Mucosa of rectum (tissue), 2 donors: Measurements from ENCODE around the gene L1CAM.

Experiments
- H3K27ac ChIP-seq, 2 donors: one replicate each; pipeline ENCODE4 v1.7.0; 2013; ENCODE audit warnings: inconsistent platforms in 2 of 2, low read depth in 2 of 2, low read length in 2 of 2
- H3K27me3 ChIP-seq, 2 donors: one replicate each; pipeline ENCODE4 v1.7.0; 2013; ENCODE audit warnings: low read length in 2 of 2; ENCODE audit not compliant: control insufficient read depth in 2 of 2, insufficient read depth in 2 of 2
- H3K36me3 ChIP-seq, 2 donors: one replicate each; pipeline ENCODE4 v1.7.0; 2013; ENCODE audit warnings: low read length in 2 of 2; ENCODE audit not compliant: control insufficient read depth in 2 of 2, insufficient read depth in 2 of 2
- H3K4me1 ChIP-seq, 2 donors: one replicate each; pipeline ENCODE4 v1.7.0; 2013; ENCODE audit warnings: low read length in 2 of 2, mild to moderate bottlenecking in 1 of 2; ENCODE audit not compliant: control insufficient read depth in 2 of 2, insufficient read depth in 2 of 2
- H3K4me3 ChIP-seq, 2 donors: one replicate each; pipeline ENCODE4 v1.7.0; 2013; ENCODE audit warnings: low read length in 2 of 2
- H3K9ac ChIP-seq, 2 donors: one replicate each; pipeline ENCODE4 v1.7.0; 2013; ENCODE audit warnings: low read length in 2 of 2, low read depth in 1 of 2, mild to moderate bottlenecking in 1 of 2
- H3K9me3 ChIP-seq, 2 donors: one replicate each; pipeline ENCODE4 v1.7.0; 2013; ENCODE audit warnings: low read length in 2 of 2; ENCODE audit not compliant: control insufficient read depth in 2 of 2
- donor health status: healthy.
- donor health status: Normal muscosa, but diverticular disease.

The L1CAM gene

DNA sequence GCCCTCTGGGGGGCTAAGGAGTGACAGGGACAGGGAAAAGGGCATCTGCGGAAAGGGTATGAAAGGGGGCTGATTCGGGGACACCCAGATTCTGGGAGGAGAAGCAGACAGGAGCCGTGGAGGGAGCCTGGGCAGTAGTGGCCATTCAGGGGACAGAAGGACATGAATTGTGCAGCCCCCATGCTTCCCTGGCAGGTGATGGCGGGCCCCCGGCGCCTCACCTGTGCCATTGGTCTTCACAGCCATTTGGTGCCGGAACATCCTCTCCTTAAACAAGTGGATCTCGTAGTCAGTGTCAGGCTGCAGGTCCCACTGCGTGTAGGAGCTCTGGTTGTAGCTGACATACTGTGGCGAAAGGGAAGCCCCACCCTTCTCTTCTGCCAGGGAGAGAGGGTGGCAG, 21.9 kb downstream of the L1CAM start:
- Histone ChIP-seq H3K27me3 (peaks cover 5 to 11% of the 10 kb centered on the region in 2 donors), H3K4me1 (no peaks in the 10 kb centered on the region), H3K4me3 (no peak overlapping the region), H3K9ac (no peak overlapping the region), H3K27ac (no peak overlapping the region), H3K9me3 (no peaks in the 10 kb centered on the region), H3K36me3 (no peaks in the 10 kb centered on the region)

DNA sequence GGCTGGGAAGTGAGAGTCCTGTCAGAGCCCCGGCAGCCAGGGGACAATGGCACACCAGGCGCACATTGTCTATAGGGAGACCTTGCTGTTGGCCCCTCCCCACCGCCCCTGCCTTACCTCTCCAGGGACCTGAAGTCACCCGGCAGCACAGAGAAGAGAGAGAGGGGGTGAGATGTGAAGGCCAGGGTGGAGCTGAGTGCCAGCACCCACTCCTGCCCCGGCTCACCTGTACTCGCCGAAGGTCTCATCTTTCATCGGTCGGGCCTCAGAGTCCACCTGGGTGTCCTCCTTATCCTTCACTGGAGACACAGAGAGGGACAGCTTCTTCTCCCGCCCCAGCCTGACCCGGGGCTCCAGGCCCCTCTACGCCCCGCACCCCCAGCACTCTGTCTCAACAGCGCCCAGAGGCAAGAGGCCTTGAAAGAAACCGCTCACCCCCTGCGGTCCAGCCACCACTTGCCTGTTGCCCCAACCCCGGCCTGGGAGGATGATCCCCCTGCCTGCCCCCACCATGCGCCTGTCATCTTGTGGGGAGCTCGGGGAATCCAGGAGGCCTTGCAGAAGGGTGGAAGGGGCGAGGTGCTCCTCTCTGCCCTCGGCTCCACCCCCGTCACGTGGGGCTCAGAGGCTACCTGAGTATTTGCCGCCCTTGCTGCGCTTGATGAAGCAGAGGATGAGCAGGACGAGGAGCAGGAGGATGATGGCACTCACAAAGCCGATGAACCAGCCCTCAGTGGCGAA, 22.6 kb downstream of the L1CAM start:
- H3K36me3 ChIP-seq = no peaks in the 10 kb centered on the region
- H3K27ac ChIP-seq = no peak overlapping the region
- H3K9ac ChIP-seq = no peak overlapping the region
- H3K27me3 ChIP-seq = peaks cover 7 to 11% of the 10 kb centered on the region in 2 donors
- H3K4me3 ChIP-seq = no peak overlapping the region
- no peaks in the 10 kb centered on the region for H3K4me1 ChIP-seq
- H3K9me3 ChIP-seq = no peaks in the 10 kb centered on the region

DNA sequence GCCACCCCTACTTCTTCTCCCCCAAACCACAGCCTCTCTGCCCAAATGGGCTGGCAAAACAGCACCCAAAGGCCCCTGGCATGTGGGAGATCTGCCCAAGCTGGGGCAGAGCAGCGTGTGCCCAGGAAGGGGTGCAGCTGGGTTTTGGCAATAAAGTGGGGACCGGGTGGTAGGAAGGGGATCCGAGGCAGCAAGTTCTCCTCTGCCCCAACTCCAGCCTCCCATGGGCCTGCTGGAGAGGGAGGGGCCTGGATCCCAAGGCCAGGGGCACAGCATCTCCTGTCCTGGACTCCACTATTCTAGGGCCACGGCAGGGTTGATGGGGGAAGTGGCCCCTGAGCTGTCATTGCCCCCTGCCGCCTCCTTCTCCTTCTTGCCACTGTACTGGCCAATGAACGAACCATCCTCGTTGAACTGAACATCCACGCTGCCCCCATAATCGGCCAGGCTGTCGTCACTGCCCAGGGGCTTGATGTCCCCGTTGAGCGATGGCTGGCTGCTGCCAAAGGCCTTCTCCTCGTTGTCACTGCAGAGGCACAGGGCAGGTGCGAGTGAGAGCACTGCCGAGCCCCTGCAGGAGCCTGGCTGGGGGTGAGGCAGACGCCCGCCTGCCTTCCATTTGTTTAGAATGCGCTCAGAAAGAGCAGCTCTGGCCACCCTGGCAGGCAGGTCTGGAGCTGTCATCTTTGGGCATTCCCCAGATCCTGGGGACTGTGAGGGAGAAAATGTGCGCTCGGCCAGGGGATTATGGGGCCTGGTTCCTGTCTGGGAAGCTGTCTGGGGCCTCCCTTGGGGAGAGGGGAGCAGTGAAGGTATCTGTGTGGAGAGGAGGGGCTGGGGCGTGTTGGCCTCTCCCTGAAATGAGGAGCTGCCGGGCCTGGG, 23.4 kb downstream of the L1CAM start:
- no peak overlapping the region for H3K4me3 ChIP-seq
- H3K27me3 ChIP-seq = peaks cover 11 to 12% of the 10 kb centered on the region in 2 donors
- no peaks in the 10 kb centered on the region for H3K4me1 ChIP-seq
- no peak overlapping the region for H3K27ac ChIP-seq
- H3K36me3 ChIP-seq = no peaks in the 10 kb centered on the region
- no peak overlapping the region for H3K9ac ChIP-seq
- no peaks in the 10 kb centered on the region for H3K9me3 ChIP-seq

DNA sequence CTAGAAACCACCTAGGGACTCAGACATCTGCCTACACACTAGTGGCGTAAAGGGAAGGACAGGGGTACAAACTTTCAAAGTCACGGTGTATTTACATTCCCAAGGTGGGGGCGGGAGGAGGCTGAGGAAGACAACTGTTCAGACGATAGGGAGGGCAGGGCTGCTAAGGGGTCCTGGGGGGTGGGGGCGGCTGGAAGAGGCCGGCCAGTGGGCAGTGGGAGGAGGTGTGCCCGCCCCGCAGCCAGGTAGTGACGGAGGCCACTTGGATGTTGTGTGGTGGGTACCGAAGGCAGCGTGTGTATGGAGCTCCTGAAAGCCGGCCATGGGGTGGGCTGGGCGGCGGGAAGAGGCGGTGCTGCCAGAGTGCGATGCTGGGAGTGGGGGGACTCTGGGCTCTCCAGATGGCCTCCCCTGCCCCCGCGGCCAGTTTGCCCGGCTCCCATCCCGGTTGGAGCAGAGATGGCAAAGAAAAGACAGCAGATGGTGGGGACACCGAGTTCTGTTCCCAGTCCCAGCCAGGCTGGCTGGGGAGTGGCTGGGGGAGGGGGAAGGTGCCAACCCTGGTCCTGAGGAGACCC, 24.2 kb downstream of the L1CAM start:
- Histone ChIP-seq H3K9me3 (no peaks in the 10 kb centered on the region), H3K36me3 (no peaks in the 10 kb centered on the region), H3K27ac (no peak overlapping the region), H3K27me3 (peaks cover 12% of the 10 kb centered on the region in 2 donors), H3K4me1 (no peaks in the 10 kb centered on the region), H3K9ac (no peak overlapping the region), H3K4me3 (no peak overlapping the region)

DNA sequence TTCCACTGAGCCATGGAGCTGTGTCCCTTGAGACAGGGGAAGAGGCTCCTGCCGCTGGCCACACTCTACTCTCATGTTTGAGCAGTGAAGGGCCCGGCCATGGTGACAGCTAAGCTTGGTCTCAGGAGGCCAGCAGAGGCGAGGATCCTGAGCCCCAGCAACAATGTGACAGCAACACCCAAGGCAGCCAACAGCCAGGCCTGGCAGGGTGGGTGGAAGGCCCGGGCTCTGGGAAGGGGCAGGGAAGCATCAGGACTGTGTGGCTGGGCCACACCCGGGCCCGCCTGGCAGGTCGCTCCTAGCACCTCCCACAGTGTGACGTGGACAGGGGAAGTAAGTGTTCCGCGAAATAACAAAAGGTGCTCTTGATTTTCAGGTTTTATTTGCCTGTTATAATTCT, 24.8 kb downstream of the L1CAM start:
- Histone ChIP-seq H3K27me3 (peaks cover 12 to 17% of the 10 kb centered on the region in 2 donors), H3K9ac (no peak overlapping the region), H3K4me1 (no peaks in the 10 kb centered on the region), H3K36me3 (no peaks in the 10 kb centered on the region), H3K27ac (no peak overlapping the region), H3K4me3 (no peak overlapping the region), H3K9me3 (no peaks in the 10 kb centered on the region)

DNA sequence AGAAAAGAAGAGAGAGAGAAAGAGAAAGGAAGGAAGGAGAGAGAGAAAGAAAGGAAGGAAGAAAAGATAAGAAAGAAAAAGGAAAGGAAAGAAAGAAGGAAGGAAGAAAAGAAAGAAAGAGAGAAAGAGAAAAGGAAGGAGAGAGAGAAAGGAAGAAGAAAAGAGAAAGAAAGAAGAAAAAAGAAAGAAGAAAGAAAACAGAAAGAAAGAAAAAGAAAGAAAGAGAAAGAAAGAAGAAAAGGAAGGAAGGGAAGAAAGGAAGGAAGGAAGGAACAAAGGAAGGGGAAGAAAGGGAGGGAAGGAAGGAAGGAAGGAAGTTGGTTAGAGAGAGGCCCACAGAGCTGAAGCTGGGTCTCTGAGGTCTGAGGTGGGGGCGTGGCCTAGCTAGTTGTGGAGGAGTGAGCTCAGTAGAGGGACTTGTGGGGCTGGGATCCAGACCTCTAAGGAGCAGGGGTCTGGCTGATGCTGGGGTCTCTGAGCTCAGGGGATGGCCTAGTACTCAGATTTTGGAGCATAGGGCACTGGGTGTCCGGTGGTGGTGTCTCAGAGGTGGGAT, 28.5 kb downstream of the L1CAM start:
- Histone ChIP-seq H3K27ac (no peak overlapping the region), H3K27me3 (peaks cover 12 to 32% of the 10 kb centered on the region in 2 donors), H3K9ac (no peak overlapping the region), H3K4me3 (no peak overlapping the region), H3K36me3 (no peaks in the 10 kb centered on the region), H3K4me1 (peaks cover 0 to 2% of the 10 kb centered on the region in 2 donors), H3K9me3 (no peaks in the 10 kb centered on the region)

DNA sequence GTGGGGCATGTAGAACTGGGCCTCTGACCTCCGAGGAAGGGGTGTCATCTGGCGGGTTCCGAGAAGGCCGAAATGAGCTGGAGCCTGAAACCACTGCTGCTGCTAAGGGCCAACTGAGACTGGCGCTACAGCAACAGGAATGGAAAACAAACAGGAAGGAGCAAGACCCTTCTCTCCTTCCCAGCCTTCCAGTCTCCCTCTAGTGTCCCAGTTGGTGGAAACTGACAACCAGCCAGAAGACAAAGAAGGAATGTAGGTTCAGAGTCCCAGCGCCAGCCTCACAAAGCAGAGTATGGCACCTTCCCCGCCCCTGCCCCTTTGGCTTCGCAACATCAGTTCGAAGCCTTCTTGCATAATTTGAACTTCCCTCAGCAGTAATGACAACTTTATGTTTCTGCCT, 31.3 kb downstream of the L1CAM start:
- Histone ChIP-seq H3K27me3 (peaks cover 14 to 34% of the 10 kb centered on the region in 2 donors), H3K4me3 (no peak overlapping the region), H3K9ac (no peak overlapping the region)

DNA sequence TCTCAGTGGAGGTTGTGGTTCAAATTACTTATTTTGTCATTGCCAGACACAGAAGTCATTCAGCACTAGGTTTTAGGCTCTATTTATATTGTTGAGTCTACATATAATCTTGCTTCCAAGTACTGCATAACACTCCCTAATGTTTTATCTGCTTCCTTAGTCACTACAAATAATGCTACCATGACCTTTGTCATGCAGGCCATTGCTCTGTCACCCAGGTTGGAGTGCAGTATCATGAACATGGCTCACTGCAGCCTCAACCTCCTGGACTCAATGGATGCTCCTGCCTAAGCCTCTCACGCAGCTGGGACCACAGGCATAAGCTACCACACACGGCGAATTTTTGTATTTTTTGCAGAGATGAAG, 32.1 kb downstream of the L1CAM start:
- Histone ChIP-seq H3K9me3 (no peaks in the 10 kb centered on the region), H3K4me1 (peaks cover 0 to 2% of the 10 kb centered on the region in 2 donors), H3K27me3 (peaks cover 14 to 34% of the 10 kb centered on the region in 2 donors), H3K4me3 (no peak overlapping the region), H3K36me3 (no peaks in the 10 kb centered on the region), H3K9ac (no peak overlapping the region), H3K27ac (no peak overlapping the region)

More for the DNA sequence above, 31.3 kb downstream of the L1CAM start:
- Histone ChIP-seq H3K36me3 (no peaks in the 10 kb centered on the region), H3K9me3 (no peaks in the 10 kb centered on the region), H3K4me1 (peaks cover 0 to 2% of the 10 kb centered on the region in 2 donors), H3K27ac (no peak overlapping the region)

DNA sequence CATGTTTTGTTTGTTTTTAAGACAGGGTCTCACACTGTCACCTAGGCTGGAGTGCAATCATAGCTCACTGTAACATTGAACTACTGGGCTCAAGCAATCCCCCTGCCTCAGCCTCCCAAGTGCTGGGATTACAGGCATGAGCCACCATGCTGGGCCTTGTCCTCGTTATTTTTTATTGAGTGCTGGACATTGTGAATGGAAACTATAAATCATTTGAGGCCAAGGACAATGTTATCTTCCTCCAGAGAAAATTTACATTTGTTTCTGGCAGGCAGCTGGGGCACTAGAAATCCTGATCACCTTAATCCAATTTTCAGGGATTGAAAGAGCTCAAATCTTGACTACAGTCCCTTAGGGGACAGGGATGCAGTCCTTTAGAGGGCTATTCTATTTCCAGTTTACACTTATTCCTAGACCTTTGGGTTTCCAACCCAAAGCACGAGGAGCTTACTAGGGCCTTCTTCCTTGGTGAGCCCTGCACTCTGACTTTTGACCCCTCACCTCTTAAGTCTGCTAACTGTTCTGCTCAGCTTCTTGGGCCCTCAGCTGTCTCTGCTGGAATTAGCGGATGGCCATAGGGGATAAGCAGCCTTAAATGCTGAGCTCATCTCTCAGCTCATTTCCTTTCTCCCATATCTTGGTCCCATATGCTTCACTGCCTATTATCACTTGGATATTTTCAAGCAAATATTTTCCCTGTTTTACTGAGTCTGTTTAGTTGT, 32.6 kb downstream of the L1CAM start:
- H3K4me1 ChIP-seq = peaks cover 0 to 2% of the 10 kb centered on the region in 2 donors

More for the DNA sequence above, 32.6 kb downstream of the L1CAM start:
- Histone ChIP-seq H3K9me3 (no peaks in the 10 kb centered on the region), H3K9ac (no peak overlapping the region), H3K36me3 (no peaks in the 10 kb centered on the region), H3K27me3 (peaks cover 14 to 31% of the 10 kb centered on the region in 2 donors), H3K27ac (no peak overlapping the region), H3K4me3 (no peak overlapping the region)
